Prostate gland (tissue), 2 donors: ENCODE data around the gene ESAM.

Experiments
- CTCF ChIP-seq, 4 experiments: fragments of 200-600 bp in 2 of 4; fragments of 450-650 bp in 2 of 4; sonication (generic) in 2 of 4; IDR thresholded peaks; 1 replicate in 3 of 4; 2 replicates in 1 of 4; pipeline ENCODE4 v1.5.1; 2016 to 2019; ENCODE audit warnings: antibody characterized with exemption in 4 of 4, mild to moderate bottlenecking in 2 of 4, moderate library complexity in 2 of 4
- POLR2A ChIP-seq: fragments of 450-650 bp; IDR thresholded peaks from one replicate; pipeline ENCODE4 v1.6.1; 2016; ENCODE audit warnings: antibody characterized with exemption, mild to moderate bottlenecking

GRCh38 chr11:124766156-124766555, 4.1 kb upstream of the ESAM start:
- TF ChIP-seq POLR2A = no peak
- TF ChIP-seq CTCF (IDR thresholded peaks at IDR 0.05) = no peak
